ENCODE measurements around the gene LEKR1.

LEKR1 gene

DNA sequence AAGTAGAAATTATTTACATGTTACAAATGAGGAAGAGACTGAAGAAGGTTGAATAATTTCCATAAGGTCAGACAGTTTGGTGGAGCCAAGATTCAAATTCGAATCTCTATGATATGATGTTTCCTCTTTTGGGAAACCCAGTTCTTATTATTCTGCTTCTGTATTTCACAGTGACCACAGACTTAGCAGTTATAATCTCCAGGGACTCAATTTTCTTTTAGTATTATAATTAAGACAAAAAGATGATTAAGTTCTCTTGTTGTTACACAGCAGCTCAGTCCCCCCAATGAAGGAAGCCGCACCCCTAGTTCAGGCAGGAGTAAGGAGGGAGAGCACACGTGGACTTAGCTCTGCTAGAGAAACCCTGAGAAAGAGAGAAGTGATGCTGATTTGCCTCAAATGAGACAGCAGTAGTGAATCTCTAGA, 203.2 kb downstream of the LEKR1 start:
- Histone ChIP-seq H3K18ac (ENCODE audit: low read depth in 1 of 2, low read length in 2 of 2) (no peak overlapping the region), H3K4me2 (ENCODE audit: low read length, poor library complexity, severe bottlenecking) (no peak overlapping the region), H3K79me1 (replicated peaks; ENCODE audit: low read length, poor library complexity, severe bottlenecking) (no peaks in the 10 kb centered on the region), H2BK15ac (ENCODE audit: low read depth, poor library complexity, severe bottlenecking) (no peak overlapping the region), H3K27me3 (ENCODE audit: control insufficient read depth in 1 of 2, insufficient read depth in 1 of 2, low read length in 2 of 2) (no peaks in the 10 kb centered on the region), H4K91ac (ENCODE audit: low read length) (no peak overlapping the region), H4K8ac (ENCODE audit: low read length) (no peak overlapping the region), H3K4me1 (ENCODE audit: control insufficient read depth, insufficient read depth, low read depth, low read length) (peaks cover 1% of the 10 kb centered on the region), H3K23ac (ENCODE audit: low read length in 2 of 2) (no peak overlapping the region), H3K4me3 (ENCODE audit: insufficient read depth in 1 of 2, low read depth in 1 of 2, low read length in 2 of 2) (no peak overlapping the region), H2AK5ac (ENCODE audit: low read length, severe bottlenecking) (no peak overlapping the region), H2BK12ac (ENCODE audit: low read length in 2 of 2) (no peak overlapping the region), H3K14ac (ENCODE audit: low read length in 2 of 2) (no peak overlapping the region), H2AFZ (ENCODE audit: low read depth, low read length) (no peak overlapping the region), H3K27ac (ENCODE audit: low read length, poor library complexity, severe bottlenecking) (no peak overlapping the region), H3K9me3 (ENCODE audit: control insufficient read depth, low read length) (peaks cover 3% of the 10 kb centered on the region), H3K9ac (ENCODE audit: low read length) (no peak overlapping the region), H3K4ac (ENCODE audit: low read depth in 1 of 2, low read length in 2 of 2) (no peak overlapping the region), H3K36me3 (ENCODE audit: control insufficient read depth in 1 of 2, insufficient read depth in 2 of 2, low read depth in 1 of 2, low read length in 2 of 2) (no peaks in the 10 kb centered on the region), H2BK5ac (ENCODE audit: low read depth, low read length, poor library complexity, severe bottlenecking) (no peak overlapping the region), H2BK120ac (ENCODE audit: low read depth, low read length) (no peak overlapping the region)
- WGBS: 96% methylated on average over 3 of the region's 3 CpGs
- DNase-seq: no peak

- H3K4me1 ChIP-seq (ENCODE audit: control insufficient read depth, insufficient read depth, low read depth, low read length): peaks cover 1% of the 10 kb centered on the region
- no peak overlapping the region for H3K9ac ChIP-seq (ENCODE audit: low read length)
- no peaks in the 10 kb centered on the region for H3K27me3 ChIP-seq (ENCODE audit: control insufficient read depth in 1 of 2, insufficient read depth in 1 of 2, low read length in 2 of 2)
- no peak overlapping the region for H3K4me3 ChIP-seq (ENCODE audit: insufficient read depth in 1 of 2, low read depth in 1 of 2, low read length in 2 of 2)
- no peak overlapping the region for H3K4ac ChIP-seq (ENCODE audit: low read depth in 1 of 2, low read length in 2 of 2)
- no peak overlapping the region for H3K14ac ChIP-seq (ENCODE audit: low read length in 2 of 2)
- H3K36me3 ChIP-seq (ENCODE audit: control insufficient read depth in 1 of 2, insufficient read depth in 2 of 2, low read depth in 1 of 2, low read length in 2 of 2): no peaks in the 10 kb centered on the region
- no peak overlapping the region for H3K18ac ChIP-seq (ENCODE audit: low read depth in 1 of 2, low read length in 2 of 2)
- no peak overlapping the region for H3K23ac ChIP-seq (ENCODE audit: low read length in 2 of 2)
- no peak for DNase-seq
- no peak overlapping the region for H3K4me2 ChIP-seq (ENCODE audit: low read length, poor library complexity, severe bottlenecking)
- WGBS: 97% methylated on average over 4 of the region's 4 CpGs
- H2AK5ac ChIP-seq (ENCODE audit: low read length, severe bottlenecking): no peak overlapping the region
- H3K27ac ChIP-seq (ENCODE audit: low read length, poor library complexity, severe bottlenecking): no peak overlapping the region
- no peak overlapping the region for H2BK120ac ChIP-seq (ENCODE audit: low read depth, low read length)
- no peak overlapping the region for H2BK12ac ChIP-seq (ENCODE audit: low read length in 2 of 2)
- H4K91ac ChIP-seq (ENCODE audit: low read length): no peak overlapping the region
- H3K9me3 ChIP-seq (ENCODE audit: control insufficient read depth, low read length): peaks cover 3% of the 10 kb centered on the region
- no peak overlapping the region for H4K8ac ChIP-seq (ENCODE audit: low read length)
- H2BK5ac ChIP-seq (ENCODE audit: low read depth, low read length, poor library complexity, severe bottlenecking): no peak overlapping the region
- no peak overlapping the region for H2BK15ac ChIP-seq (ENCODE audit: low read depth, poor library complexity, severe bottlenecking)
- H3K79me1 ChIP-seq (replicated peaks; ENCODE audit: low read length, poor library complexity, severe bottlenecking): no peaks in the 10 kb centered on the region
- H2AFZ ChIP-seq (ENCODE audit: low read depth, low read length): no peak overlapping the region
Observed at GRCh38 chr3:157030712-157031111, 204.6 kb downstream of the LEKR1 start.

GRCh38 chr3:157033001-157033400, 206.8 kb downstream of the LEKR1 start:
- H3K4ac ChIP-seq (ENCODE audit: low read depth in 1 of 2, low read length in 2 of 2): no peak overlapping the region
- H2BK5ac ChIP-seq (ENCODE audit: low read depth, low read length, poor library complexity, severe bottlenecking): no peak overlapping the region
- H3K4me1 ChIP-seq (ENCODE audit: control insufficient read depth, insufficient read depth, low read depth, low read length): no peaks in the 10 kb centered on the region
- H3K79me1 ChIP-seq (replicated peaks; ENCODE audit: low read length, poor library complexity, severe bottlenecking): no peaks in the 10 kb centered on the region
- H4K91ac ChIP-seq (ENCODE audit: low read length): no peak overlapping the region
- H3K23ac ChIP-seq (ENCODE audit: low read length in 2 of 2): no peak overlapping the region
- peaks cover 3% of the 10 kb centered on the region for H3K9me3 ChIP-seq (ENCODE audit: control insufficient read depth, low read length)
- 100% methylated on average over 1 of the region's 2 CpGs for WGBS
- H2AFZ ChIP-seq (ENCODE audit: low read depth, low read length): no peak overlapping the region
- no peak overlapping the region for H3K18ac ChIP-seq (ENCODE audit: low read depth in 1 of 2, low read length in 2 of 2)
- DNase-seq: no peak
- H3K36me3 ChIP-seq (ENCODE audit: control insufficient read depth in 1 of 2, insufficient read depth in 2 of 2, low read depth in 1 of 2, low read length in 2 of 2): no peaks in the 10 kb centered on the region
- no peak overlapping the region for H2BK120ac ChIP-seq (ENCODE audit: low read depth, low read length)
- no peaks in the 10 kb centered on the region for H3K27me3 ChIP-seq (ENCODE audit: control insufficient read depth in 1 of 2, insufficient read depth in 1 of 2, low read length in 2 of 2)
- no peak overlapping the region for H2BK15ac ChIP-seq (ENCODE audit: low read depth, poor library complexity, severe bottlenecking)
- no peak overlapping the region for H3K4me3 ChIP-seq (ENCODE audit: insufficient read depth in 1 of 2, low read depth in 1 of 2, low read length in 2 of 2)
- no peak overlapping the region for H3K4me2 ChIP-seq (ENCODE audit: low read length, poor library complexity, severe bottlenecking)
- H3K14ac ChIP-seq (ENCODE audit: low read length in 2 of 2): no peak overlapping the region
- H4K8ac ChIP-seq (ENCODE audit: low read length): no peak overlapping the region
- no peak overlapping the region for H2AK5ac ChIP-seq (ENCODE audit: low read length, severe bottlenecking)
- H3K9ac ChIP-seq (ENCODE audit: low read length): no peak overlapping the region
- H2BK12ac ChIP-seq (ENCODE audit: low read length in 2 of 2): no peak overlapping the region
- H3K27ac ChIP-seq (ENCODE audit: low read length, poor library complexity, severe bottlenecking): no peak overlapping the region

DNA sequence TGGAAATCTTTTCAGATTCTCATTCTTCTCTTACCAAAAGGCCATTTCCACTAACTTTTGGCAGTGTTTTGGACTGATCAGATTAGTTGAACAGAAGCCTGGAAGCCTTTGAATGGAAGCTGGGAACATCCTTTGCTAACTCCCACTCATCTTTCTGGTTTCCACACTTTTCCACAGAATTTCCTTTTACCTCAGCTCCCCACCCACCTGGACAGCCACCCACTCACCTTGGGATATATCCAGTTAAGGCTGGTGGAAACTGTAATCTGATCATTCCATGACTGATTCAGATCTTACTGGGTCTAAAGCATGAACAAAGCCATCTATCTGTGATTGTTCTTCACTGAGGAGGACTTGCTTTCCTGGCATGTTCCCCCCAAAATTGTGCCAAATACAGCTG, 214.3 kb downstream of the LEKR1 start:
- H3K27ac ChIP-seq (ENCODE audit: low read length, poor library complexity, severe bottlenecking): no peak overlapping the region
- DNase-seq: no peak
- no peak overlapping the region for H2AFZ ChIP-seq (ENCODE audit: low read depth, low read length)
- H3K4me3 ChIP-seq (ENCODE audit: insufficient read depth in 1 of 2, low read depth in 1 of 2, low read length in 2 of 2): no peak overlapping the region
- no peak overlapping the region for H2BK15ac ChIP-seq (ENCODE audit: low read depth, poor library complexity, severe bottlenecking)
- no peaks in the 10 kb centered on the region for H3K9me3 ChIP-seq (ENCODE audit: control insufficient read depth, low read length)
- no peaks in the 10 kb centered on the region for H3K4me1 ChIP-seq (ENCODE audit: control insufficient read depth, insufficient read depth, low read depth, low read length)
- no peak overlapping the region for H2BK5ac ChIP-seq (ENCODE audit: low read depth, low read length, poor library complexity, severe bottlenecking)
- H2AK5ac ChIP-seq (ENCODE audit: low read length, severe bottlenecking): no peak overlapping the region
- no peaks in the 10 kb centered on the region for H3K27me3 ChIP-seq (ENCODE audit: control insufficient read depth in 1 of 2, insufficient read depth in 1 of 2, low read length in 2 of 2)
- no peak overlapping the region for H2BK120ac ChIP-seq (ENCODE audit: low read depth, low read length)
- no peak overlapping the region for H3K4me2 ChIP-seq (ENCODE audit: low read length, poor library complexity, severe bottlenecking)
- H3K14ac ChIP-seq (ENCODE audit: low read length in 2 of 2): no peak overlapping the region
- H4K91ac ChIP-seq (ENCODE audit: low read length): no peak overlapping the region
- H3K79me1 ChIP-seq (replicated peaks; ENCODE audit: low read length, poor library complexity, severe bottlenecking): no peaks in the 10 kb centered on the region
- H4K8ac ChIP-seq (ENCODE audit: low read length): no peak overlapping the region
- no peak overlapping the region for H3K4ac ChIP-seq (ENCODE audit: low read depth in 1 of 2, low read length in 2 of 2)
- H3K18ac ChIP-seq (ENCODE audit: low read depth in 1 of 2, low read length in 2 of 2): no peak overlapping the region
- no peak overlapping the region for H2BK12ac ChIP-seq (ENCODE audit: low read length in 2 of 2)
- H3K36me3 ChIP-seq (ENCODE audit: control insufficient read depth in 1 of 2, insufficient read depth in 2 of 2, low read depth in 1 of 2, low read length in 2 of 2): no peaks in the 10 kb centered on the region
- no peak overlapping the region for H3K9ac ChIP-seq (ENCODE audit: low read length)
- no peak overlapping the region for H3K23ac ChIP-seq (ENCODE audit: low read length in 2 of 2)

Data from mesenchymal stem cell (in vitro differentiated cells and primary cell).